ENCODE results near the gene CPA3.

Gene CPA3

GRCh38 chr3:148861277-148861869, 3.7 kb upstream of the CPA3 start:
- DNase-seq, result peak; percentile 44 to 55

DNA sequence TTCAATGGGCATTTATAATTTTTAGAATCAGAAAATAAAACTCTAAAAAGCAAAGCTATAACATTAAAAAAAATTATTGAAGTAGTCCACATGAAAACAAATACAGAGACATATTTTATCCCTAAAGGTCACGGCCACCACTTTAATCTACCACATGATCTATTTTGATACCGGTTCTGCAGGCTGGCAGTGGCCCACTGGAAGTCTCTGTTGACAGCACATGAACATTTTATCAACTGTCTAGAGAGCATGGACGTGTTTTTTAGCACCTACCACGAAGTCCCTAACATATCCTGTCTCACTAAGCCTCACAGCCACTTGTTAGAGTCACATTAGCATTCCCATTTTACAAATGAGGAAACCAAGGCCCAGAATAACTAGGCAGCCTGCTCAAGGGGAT, 1.8 kb upstream of the CPA3 start:
- DNase-seq, result no peak

- no peak for DNase-seq
Observed at GRCh38 chr3:148863814-148864213, 1.3 kb upstream of the CPA3 start.

DNA sequence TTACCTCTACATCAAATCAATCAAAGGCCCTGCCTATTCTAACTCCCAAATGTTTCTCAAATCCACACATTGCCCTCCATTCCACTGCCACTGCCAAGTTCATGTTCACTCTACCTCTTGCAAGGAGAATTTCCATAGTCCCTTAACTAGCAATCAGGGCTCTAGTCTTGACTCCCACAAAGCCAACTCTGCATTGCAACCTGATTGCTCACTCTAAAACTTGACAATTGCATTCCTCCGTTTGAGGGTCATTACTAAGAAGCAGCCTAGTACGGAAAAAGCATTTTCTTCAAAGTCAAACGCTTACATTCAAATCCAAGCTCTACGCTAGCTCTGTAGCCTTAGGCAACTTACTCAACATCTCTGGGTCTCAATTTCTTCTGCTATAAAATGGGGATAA, 1.2 kb downstream of the CPA3 start:
- DNase-seq, result no peak

DNA sequence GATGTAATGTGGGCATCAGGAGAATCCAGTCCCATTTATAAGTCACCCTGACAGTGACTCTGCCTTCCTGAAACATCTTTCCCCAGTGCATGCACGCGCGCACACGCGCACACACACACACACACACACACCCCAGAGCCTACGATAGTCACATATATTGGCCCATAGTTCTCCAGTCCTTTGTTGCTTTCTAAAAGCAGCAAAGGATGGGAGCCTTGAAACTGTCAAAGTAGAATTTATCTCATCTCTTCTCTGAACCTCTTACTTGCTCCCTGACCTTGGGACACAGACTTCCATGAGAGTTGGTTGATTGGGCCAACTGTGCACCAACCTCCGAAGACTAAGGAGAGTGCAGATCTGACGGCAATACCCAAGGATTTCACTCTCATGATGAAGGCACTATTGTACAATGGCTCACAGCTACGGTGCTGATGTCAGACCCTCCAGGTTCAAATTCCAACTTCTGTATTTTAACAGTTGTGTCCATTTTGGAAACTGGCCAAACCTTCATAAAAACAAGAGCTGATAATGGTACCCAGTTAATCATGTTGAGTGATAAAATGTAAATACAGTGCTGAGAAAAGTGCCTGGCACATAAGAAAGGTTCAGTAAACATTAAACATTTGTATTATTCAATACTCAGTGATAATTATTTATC, 8.3 kb downstream of the CPA3 start:
- DNase-seq, result no peak

- DNase-seq, result no peak
Observed at GRCh38 chr3:148873977-148874376, 8.9 kb downstream of the CPA3 start.

DNA sequence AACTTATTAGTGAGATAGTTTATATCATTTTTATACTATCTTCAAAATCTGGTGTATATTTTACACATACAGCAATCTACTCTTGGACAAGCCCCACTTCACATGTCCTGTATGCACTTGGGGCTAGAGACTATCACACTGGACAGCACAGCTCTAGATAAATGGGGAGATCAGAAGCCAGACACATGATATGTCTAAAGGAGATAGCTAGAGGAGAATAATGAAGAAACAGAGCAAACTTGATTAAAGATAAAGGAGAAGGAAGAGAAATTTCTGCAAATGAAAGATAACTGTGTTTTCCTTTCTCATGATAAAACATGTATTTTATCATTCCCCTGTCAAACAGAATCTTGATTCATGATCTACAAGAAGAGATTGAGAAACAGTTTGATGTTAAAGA, 13.0 kb downstream of the CPA3 start:
- no peak for DNase-seq

DNA sequence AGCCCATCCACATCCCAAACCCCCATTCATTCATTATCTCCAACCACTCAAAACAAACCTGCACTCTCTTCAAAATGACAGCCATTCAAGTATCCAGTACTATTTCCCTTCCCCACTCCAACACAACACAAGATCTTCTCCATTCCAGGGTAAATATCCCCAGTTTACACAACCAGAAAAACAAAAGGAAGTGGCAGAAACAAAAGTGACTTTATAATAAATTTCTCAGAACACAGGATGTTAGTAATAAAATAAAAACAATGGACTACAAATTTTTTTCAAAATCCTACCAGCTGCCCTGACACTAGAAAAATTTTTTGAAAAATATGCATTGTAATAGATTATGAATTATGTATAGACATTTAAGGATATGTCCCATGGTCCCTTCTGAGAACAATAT, 14.2 kb downstream of the CPA3 start:
- DNase-seq, result no peak

DNA sequence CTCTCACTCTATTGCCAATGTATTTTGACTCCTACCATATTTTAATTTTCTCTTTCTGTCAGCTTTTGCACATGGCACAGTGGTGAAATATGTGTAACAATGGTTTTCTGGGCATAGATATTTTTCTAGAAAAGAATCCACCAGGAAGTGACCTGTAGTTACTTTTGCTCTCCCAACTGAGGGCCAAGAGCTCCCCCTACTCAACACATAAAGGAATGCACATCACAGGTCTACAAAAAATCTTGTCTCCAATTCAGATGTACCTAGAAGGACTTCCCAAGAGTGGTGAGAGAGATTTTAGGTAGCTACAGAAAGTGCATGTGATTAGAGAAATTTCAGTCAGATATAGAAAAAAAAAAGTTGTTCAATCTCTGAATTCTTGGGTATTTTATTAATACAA, 15.6 kb downstream of the CPA3 start:
- peak in 1 of 2 donors; percentile 4 for DNase-seq

DNA sequence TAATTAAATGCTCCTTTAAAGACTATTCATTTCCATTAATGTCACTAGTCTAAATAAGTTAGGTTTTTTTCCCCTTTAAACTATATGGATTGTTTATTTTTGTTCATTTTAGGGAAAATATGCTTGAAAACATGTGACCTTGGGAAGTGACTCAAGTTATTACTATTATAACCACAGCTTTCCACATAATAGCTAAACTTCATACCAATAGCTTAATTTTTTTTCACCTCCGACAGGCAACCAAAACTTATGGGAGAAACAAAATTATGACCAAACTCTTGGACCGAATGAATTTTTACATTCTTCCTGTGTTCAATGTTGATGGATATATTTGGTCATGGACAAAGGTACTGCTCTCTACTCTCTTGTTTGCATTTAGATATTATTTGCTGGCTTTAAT, 16.2 kb downstream of the CPA3 start:
- no peak for DNase-seq

GRCh38 chr3:148882288-148882687, 17.2 kb downstream of the CPA3 start:
- no peak for DNase-seq

GRCh38 chr3:148883163-148883562, 18.1 kb downstream of the CPA3 start:
- no peak for DNase-seq

GRCh38 chr3:148884261-148884660, 19.2 kb downstream of the CPA3 start:
- DNase-seq, result no peak

GRCh38 chr3:148889828-148890227, 24.7 kb downstream of the CPA3 start:
- no peak for DNase-seq

DNA sequence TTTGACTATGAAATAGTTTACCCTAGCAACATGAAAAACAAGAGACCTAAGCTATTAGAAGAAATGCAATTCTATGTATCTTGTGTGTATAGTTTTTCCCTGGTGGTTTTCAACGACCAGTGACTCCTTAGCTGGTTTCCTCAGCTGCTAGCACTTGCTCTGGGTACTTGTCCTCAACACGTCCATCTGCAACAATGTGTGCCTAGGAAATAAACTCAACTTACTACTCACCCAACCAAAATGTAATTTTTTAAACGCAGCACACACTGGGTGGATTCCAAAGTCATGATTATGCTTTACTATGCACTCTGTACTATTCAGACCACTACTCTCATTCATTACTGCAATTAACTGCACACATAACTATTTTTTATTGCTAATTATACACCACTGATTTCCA, 31.0 kb downstream of the CPA3 start:
- no peak for DNase-seq

DNA sequence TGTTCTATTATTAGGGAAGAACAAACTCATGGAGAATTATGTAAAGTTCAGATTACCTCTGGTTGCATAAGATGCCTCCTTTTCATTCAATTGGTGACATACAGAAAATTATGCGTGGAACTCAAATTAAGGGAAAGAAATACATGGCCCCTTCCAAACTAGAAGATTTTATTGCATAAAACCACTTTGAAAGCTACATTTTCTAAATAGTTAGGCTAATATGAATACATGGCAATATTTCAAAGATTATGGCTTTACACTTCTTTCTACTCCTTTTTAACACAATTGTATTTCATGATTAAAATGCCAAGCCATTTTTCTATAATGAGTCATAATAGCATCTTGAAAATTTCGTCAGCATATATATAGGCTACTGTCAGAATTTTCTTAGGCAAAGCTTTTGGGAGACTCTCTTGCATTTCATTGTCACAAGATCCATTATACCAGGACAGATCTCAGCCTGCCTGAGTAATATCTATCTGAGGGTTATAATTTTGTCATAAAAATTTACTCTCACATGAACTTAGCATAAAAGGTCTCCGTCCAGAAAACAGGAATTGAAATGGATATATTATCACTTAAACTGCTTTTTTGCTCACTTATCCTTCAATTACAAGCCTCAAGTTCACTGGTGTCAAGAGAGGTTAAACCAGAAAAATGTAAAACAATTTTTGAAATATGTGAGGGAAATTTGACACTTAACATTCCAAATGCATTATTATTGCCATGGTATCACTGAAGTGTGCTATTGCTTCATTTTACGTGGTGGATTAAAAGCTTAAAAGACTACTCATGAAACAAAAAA, 37.1 kb downstream of the CPA3 start:
- DNase-seq, result no peak

- DNase-seq, result no peak
Observed at GRCh38 chr3:148903022-148903442, 37.9 kb downstream of the CPA3 start.

DNA sequence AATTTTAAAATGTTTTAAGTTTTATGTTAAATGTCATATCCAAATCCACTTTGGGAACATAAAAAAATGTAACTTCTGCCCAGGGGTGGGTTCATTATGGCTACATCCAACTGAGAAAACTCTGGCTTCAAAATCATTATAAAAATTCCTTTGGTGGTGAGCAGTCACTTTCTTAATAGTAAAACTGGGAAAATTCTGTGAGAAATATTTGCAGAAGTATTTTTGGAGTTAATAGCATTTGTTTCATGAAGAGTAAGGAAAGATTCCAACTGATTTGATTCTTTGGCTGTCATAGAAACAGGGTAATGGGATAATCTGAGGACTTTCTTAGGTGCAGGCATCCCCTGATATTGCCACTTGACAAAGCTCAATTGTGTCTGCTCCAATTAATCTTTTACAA, 38.8 kb downstream of the CPA3 start:
- DNase-seq, result no peak

DNA sequence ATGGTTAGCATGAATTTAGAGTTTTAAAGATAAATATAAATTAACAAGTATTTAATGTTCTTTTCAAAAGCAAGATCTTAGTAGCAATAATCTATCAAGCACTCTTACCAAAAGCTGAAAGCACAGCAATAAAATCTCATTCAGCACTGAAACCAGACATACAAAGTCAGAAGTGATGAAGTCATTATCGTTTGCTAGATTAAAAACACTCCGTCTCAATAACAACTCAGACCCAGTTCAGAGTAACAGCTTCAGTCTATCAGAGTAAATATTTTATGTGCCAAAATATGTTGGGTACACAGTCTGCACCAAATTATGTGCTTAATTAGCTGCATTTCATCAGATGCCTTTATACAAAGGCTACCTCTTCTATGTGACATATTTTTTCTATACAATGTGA, 41.6 kb downstream of the CPA3 start:
- DNase-seq, result no peak

GRCh38 chr3:148911173-148911572, 46.1 kb downstream of the CPA3 start:
- no peak for DNase-seq

DNA sequence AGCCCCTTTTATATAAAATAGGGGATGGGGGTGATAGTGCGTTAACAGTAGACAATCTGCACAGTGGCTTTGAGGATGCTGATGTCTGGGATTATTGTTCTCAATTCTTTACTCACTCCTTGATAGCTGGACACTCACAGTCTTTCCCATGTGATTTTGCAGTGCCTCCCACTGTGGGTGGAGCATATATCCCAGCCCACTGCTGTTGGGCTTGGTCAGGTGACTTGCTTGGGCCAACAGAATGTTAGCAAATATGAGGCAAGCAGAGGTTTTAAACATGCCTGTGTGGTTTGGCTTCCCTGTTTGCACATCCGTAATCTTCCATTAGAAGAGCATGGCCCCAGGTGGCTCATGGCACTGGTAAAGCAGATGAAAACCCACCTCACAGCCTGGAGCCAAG, 46.5 kb downstream of the CPA3 start:
- no peak for DNase-seq

GRCh38 chr3:148914936-148915690, 50.0 kb downstream of the CPA3 start:
- peak; percentile 25 to 89 for DNase-seq

- DNase-seq, result no peak
Observed at GRCh38 chr3:148916132-148916531, 51.0 kb downstream of the CPA3 start.

All from inflammatory macrophage (primary cell).